OCI-LY3 (cell line): ENCODE results near the gene PIMREG.

ENCODE experiments used
- EZH2phosphoT487 ChIP-seq: fragments of 200-600 bp; shearing (Covaris generic); IDR thresholded peaks from 2 replicates; pipeline ENCODE4 v1.6.1; 2018; ENCODE audit warnings: antibody characterized with exemption, mixed run types, low read depth
- TF ChIP-seq, protein P1 (sequence below): fragments of 200-600, 300-600 bp; sonication (generic); IDR thresholded peaks from 2 replicates; pipeline ENCODE4 v1.5.1; 2014; ENCODE audit warnings: antibody characterized with exemption, low read length, low read depth

DNA sequence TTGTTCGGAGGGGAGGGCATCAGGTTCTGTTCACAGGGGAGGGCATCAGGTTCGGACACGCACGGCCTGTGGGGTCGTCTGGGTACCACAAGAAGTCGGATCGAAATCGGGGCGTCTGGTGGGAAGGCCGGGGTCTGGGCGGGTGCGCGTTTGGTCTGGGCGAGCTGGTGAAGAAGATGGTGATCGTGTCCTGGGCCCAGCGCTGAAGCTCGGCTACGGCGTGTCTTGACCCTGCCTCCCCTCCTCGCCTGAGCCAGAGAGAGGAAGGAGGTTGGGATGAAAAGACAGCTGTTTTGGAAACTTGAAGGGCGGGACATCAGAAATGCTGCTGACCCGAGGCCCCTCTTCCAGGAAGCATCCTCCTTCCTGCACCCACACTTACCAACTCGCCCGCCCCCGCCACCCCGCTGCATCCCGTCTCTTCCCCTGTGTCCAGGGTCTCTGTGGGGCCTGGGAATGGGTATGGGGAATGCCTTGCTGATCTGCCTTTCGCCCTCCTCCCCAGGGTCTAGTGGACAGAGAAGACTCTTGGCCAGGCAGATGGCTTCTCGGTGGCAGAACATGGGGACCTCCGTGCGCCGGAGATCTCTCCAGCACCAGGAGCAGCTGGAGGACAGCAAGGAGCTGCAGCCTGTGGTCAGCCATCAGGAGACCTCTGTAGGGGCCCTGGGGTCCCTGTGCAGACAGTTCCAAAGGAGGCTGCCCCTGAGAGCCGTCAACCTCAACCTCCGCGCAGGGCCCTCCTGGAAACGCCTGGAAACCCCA lies 498 bp downstream of the PIMREG start:
- TF ChIP-seq, protein P1, sequence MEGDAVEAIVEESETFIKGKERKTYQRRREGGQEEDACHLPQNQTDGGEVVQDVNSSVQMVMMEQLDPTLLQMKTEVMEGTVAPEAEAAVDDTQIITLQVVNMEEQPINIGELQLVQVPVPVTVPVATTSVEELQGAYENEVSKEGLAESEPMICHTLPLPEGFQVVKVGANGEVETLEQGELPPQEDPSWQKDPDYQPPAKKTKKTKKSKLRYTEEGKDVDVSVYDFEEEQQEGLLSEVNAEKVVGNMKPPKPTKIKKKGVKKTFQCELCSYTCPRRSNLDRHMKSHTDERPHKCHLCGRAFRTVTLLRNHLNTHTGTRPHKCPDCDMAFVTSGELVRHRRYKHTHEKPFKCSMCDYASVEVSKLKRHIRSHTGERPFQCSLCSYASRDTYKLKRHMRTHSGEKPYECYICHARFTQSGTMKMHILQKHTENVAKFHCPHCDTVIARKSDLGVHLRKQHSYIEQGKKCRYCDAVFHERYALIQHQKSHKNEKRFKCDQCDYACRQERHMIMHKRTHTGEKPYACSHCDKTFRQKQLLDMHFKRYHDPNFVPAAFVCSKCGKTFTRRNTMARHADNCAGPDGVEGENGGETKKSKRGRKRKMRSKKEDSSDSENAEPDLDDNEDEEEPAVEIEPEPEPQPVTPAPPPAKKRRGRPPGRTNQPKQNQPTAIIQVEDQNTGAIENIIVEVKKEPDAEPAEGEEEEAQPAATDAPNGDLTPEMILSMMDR: no peak
- no peak for TF ChIP-seq EZH2phosphoT487
